NCI-H69 (cell line): ENCODE measurements around the gene CRABP2.

Source experiments
- DNase-seq: peaks from one replicate; lab custom pipeline; 2025; lab: John Stamatoyannopoulos, UW

Gene CRABP2

DNA sequence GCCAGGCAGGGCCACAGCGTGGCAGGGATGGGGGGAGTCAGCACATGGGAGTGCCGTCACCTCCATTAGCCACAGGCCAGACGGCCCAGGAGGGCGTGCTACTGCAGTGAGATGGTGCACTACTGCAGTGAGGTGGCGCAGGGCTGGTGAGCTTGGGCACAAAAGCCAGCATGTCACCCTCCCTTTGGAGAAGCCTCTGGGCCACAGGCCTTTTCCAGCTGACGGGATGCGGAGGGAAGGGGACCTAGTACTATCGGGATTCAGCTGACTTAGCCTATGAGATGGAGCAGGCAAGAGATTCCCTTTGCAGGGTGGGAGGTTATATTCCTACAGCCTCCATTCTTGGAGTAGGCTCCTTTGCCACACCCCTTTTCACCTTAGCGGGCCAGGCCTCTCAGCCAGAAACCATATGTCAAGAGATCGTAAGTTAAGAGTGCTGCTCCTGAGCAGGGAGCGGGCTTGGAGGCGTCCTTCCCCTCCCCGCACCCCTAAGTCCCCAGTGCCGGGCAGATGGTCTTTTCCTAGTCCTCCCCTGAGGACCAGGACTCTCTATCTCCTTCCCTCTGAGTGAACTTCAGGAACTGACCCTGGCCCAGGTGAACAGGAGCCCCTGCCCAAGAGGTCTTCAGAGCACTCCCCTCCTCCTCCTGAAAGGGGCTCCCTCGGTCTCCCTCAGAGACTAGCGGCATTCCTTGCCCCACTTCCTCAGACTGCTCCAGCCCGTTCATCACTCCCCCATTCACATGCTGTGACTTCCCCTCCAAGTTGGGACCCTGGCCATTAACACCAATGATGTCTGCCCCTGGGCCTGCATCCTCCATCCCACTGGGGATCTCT lies 36.4 kb downstream of the CRABP2 start:
- no peak for DNase-seq

DNA sequence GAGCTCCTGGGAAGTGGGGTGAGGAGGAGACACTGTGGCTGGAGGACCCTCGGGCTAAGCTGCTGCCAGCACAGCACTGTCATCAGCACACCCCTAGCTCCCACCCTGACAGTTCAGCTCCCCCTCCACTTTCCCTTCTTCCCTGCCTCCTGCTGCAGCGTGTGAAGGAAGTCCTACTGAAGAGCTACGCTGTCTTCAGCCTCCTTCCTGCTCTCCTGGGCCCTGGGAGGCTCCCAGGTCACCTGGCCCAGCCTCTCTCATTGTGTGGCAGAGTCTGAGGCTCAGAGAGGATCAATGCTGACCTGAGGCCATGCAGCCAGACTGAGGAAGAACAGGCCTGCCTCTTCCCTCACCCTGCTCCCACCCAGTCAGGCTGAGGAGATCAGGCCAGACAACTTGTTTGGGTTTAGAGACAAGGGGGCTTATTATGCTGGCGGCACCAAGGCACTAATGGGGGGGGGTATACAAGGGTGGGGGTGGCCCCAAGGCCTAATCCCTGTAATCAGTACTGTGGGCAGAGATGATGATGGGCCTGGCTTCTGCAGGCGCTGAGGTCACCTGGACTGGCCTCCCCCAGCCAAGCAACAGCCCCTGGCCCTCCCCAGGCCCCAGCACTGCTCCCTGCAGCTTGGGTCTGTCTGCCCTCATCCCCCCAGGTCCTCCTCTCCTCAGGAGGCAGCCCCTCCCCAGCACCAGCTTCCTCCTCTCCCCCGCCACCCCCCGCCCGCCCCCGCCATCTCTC lies 37.2 kb downstream of the CRABP2 start:
- DNase-seq: no peak

DNA sequence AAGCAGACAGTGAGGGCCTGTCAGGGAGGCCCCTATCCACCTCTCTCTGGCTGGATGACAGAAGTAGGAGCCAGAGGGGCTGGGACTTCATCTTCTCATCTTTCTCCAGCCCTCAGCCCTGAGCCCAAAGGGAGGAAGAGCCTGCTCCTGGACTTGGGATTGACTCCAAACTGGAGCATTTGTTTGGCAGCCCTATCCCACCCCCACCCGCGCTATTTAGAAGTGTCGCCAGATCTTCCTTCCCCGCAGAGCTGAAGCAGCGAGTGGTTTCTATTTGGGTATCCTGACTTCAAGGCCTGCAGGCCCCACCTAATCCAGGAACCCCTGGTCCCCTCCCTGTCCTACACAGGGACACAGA lies 37.8 kb downstream of the CRABP2 start:
- DNase-seq: no peak

DNA sequence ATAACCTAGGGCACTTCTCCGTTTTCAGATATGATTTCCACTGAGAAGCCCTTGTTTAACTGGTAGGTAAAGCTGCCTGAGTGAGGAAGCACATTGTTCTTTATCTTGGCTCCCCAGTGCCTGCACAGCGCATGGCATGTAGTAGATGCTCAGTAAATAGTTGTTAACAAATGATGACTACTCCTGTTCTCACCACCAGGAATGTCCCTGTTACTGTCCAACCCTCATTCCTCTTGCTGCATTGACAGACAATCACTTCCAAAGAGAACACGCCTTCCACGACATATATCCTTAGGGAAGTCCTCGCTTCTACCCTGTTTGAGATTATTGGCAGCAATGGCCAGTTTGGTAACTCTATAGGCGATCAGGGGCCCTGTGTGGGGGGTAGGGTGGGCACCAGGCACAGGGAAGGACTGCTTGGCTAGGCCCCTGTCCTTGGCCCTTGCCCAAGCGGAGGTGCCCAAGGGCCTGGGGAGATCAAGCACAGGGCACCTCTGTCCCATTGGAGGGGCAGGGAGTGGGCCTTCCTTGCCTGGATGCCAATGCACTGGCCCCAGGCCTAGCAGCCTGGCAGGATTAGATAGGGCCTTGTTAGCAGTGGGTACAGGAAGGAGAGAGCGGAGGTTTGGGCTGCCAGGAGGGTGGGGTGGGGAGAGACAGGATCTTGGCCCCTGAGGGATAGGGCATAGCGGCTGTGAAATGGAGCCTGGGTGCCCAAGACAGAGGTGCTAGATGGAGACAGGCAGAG lies 38.3 kb downstream of the CRABP2 start:
- no peak for DNase-seq

DNA sequence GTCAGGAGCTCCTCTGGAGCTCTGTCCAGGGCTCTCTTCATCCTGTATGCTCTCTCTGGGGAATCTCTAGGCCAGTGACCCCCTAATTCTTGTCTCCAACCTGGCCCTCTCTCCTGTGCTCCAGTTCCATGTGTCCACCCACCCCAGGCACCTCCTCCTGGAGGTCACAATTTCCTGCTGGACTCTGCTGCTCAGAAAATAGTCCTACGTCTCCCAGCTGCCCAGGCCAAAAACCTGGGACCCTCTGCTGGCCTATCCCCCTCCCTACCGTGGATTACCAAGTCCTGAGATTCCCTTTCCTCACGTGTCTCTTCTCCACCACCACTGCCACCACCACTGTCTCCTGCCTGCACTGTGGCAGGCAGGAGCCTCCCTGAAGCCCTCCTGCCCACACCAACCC lies 39.8 kb downstream of the CRABP2 start:
- DNase-seq: no peak

DNA sequence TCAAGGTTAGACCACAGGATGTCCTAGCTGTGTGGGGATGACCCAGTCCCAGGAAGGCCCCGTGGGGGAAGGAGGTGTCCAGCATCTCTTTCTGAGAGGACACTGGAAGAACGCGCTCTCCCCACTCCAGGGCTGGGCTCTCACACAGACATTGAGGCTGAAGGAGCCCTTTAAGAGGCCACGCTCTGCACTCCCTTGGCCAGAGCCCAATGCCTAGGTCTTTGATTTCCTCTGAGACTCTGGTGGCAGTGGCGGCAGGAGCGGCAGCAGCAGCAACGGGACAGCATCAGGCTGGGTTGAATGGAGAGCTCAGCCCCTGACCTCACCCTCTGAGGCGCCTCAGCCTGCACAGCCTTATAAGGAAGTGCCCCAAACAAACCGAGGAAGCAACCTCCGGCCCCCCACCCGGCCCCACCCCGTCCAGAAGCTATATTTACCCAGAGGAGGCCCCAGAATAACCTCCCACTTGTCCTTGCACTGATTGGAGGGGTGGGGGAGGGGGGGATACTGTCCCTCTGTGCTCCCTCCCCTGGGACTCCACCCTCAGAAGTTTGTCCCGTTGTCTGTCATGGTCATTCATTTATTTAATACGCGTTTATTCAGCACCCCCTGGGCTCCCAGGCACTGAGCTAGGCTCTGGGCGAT lies 40.5 kb downstream of the CRABP2 start:
- no peak for DNase-seq

DNA sequence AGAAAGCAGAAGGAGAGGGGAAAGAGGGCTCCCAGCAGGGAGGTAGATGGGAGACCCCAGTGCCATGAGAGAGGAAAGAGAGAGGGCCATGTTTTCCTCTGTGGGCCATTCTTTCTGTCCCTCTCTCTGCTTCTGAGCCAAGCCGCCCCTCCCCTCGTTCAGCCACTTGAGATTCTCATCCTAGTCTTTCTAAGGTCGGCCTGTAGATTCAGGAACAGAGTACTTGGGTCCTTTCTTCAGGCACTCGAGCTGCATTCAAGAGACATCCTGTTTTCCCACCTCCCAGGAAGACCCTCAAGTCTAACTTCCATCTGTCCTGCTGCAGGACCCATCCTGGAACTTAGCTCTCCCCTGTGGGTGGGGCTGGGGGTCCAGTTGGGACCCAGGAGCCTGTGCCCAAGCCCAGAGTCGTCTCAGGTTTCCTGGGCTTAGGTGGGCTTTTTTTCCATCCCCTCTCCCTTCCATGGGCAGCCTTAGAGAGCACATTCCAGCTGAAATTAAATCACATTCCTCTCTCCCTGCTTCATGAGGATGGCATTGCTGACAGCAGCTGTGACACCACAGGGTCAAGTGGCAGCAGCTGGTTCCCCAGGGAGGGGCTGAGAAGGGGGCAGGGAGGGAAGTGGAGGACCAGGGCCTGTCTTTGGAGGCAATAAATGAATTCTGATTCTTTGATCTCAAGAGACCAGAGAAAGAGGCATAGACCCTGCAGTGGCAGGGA lies 41.2 kb downstream of the CRABP2 start:
- DNase-seq: peak; percentile 13

DNA sequence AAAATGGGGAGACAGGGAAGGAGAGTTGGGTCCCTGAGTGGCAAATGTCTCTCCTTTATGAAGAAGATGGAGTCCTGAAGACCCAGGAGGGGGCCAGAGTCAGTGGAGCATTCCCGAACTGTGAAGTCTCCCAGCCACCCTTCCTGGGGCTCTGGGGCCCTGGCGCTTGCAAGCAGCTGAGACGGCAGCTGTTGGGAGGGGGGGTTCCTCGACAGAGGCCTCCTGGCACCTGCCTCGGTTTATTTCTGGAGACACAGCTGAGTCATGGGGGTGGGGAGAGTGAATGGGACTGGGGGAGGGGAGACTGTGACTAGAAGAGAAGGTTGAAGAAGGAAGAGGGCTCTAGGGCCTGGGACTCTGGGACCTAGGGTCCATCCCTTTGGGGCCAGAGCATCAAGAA lies 42.2 kb downstream of the CRABP2 start:
- peak; percentile 27 for DNase-seq

DNA sequence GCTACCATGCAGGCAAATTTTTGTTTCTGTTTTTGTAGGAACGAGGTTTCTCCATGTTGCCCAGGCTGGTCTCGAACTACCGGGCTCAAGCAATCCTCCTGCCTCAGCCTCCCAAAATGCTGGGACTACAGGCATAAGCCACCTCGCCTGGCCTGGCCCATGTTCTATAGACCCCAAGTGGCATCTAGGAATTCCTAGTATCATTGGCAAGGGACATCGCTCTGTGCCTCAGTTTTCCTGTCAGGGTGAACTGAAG lies 42.7 kb downstream of the CRABP2 start:
- no peak for DNase-seq

DNA sequence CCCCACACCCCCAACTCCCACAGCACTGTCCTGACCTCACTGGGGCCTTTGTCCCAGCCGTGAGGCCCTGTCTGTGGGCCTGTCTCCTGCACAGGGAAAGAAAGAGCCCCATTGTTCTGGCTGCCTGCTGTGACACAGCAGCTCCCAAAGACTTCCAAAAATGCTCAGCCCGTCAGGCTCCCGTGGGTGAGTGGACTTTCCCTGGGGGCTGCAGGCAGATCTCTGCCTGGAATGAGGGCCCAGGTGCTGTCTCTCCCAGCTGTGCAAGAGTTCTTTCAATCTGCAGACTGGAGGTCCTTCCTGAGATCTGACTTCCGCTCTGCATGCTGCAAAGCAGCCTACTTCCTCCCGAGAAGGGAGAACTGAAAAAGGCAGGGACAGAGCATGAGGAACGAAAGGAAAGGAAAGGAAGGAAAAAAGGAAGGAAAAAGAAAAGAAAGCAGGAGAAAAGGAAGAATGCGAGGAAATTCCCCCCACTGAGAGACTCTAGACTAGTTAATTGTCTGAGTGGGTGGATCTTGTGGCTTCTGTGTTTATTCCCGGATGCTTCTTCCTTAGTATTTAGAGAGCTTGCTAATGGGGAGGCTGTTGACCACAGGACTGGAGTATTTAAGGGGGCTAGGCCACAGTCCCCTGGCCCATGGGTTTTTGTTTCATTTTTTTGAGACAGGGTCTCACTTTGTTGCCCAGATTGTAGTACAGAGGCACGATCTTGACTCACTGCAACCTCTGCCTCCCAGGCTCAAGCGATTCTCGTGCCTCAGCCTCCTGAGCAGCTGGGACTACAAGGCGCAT lies 43.2 kb downstream of the CRABP2 start:
- peak; percentile 32 for DNase-seq

DNA sequence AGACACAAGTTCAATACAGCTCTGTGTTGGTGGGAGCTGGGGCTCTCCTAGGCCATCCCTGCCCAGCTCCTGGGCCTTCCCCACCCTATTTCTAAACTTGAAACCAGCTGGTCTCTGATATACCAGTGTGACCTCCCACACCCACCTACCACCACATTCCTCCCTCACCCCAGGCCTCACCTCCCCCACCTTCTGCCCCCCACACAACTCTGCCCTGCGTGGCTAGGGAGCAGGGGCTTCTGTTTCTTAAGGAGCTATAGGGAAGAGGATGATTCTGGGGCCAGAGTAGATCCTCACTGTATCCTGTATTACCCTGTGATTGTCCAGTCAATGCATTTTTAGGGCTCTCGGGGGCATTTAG lies 44.7 kb downstream of the CRABP2 start:
- DNase-seq: no peak

DNA sequence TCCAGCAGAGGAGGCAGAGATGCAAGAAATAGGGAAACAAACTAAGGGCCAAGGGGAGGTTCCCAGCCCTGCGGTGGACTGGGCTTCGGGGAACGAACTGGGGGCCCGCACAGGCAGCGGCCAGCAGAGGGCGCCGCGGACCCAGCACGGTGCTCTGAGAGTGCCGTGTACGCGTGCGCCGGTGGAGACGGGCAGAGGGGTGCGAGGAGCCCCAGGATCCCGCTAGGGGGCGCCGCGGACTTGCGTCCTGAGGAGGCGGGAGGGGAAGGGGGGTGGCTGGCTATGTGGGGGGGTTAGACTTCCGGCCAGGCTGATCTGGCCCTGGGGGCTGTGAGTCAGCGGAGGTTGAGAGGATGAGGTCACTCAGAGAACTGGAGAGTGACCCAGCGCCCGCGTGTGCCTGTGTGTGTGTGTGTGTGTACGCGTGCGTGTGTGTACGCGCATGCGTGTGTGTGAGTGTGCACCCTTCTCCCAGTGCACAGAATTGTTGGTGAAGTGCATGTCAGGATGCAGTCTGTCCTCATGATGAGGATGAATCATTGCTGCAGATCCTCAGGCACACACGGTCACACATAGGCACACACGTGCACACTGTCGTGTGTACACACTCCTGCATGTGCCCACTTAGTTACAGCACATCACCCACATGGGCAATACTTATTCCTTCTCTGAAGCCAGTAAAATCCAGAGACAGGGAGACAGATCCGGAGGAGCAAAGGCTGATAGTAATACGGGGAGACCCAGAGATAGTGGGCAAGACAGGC lies 45.2 kb downstream of the CRABP2 start:
- peak; percentile 98 for DNase-seq

DNA sequence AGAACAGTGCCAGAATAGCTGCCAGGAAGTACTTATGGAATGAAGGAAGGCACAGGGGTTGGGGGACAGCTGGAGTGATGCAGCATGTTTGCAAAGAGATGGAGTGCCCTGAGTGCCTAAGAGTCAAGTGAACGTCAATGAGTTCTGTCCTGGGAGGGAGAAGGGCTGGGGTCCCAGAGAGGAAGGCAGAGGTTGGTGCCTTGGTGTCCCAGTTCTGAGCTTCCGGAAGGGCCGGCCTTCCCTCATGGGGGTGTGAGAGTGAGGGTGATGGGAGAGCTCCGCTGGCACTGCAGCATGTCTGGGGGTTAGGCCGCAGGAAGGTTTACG lies 45.8 kb downstream of the CRABP2 start:
- no peak for DNase-seq

DNA sequence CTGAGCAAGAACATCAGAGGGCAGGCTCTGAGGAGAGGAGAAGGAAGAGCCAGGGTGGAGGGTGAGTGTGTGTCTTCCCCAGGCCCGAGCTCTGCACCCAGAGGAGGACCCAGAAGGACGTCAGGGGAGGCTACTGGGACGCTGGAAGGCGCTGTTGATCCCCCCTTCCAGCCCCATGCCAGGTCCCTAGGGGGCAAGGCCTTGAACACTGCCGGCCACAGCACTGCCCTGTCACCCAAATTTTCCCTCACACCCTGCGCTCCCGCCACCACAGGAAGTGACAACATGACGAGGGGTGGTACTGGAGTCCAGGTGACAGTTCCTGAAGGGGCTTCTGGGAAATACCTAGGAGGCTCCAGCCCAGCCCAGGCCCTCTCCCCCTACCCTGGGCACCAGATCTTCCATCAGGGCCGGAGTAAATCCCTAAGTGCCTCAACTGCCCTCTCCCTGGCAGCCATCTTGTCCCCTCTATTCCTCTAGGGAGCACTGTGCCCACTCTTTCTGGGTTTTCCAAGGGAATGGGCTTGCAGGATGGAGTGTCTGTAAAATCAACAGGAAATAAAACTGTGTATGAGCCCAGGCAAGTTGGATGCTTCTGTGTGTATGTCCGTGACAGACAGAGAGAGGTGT lies 46.3 kb downstream of the CRABP2 start:
- no peak for DNase-seq

DNA sequence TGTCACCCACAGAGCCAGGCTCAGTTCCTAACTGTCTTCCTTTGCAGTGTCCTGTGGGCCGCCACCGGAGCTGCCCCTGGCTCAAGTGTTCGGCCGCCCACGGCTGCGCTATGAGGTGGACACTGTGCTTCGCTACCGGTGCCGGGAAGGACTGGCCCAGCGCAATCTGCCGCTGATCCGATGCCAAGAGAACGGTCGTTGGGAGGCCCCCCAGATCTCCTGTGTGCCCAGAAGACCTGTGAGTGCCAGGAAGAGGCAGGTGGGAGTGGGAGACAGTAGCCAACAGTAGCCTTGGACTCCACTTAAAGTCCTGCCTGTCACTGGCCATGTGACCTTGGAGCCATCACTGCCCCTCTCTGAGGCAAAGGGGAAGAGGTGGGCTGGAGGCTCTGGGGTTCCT lies 46.9 kb downstream of the CRABP2 start:
- DNase-seq: no peak

DNA sequence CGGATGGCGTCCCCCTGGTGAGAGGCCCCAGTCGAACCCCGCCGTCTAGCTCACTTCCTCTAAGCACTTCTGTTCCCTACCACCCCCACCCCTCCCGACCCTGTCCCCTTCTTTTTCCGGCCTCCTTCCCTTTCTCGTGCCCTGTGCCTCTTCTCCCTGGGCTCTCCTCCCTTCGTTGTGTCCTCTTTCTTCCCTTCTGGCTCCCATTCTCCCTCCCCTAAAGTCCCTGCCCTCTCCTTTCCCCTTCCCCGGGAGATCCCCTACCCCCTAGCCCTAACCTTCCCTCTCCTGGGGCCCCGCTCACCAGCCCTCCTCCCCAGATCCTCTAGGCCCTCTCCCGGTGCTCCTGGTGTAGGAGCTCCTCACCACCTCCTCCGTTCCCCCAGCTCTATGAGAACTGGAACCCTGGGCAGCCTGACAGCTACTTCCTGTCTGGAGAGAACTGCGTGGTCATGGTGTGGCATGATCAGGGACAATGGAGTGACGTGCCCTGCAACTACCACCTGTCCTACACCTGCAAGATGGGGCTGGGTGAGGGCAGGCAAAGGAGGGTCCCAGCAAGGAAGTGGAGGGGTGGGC lies 47.6 kb downstream of the CRABP2 start:
- DNase-seq: peak; percentile 36

DNA sequence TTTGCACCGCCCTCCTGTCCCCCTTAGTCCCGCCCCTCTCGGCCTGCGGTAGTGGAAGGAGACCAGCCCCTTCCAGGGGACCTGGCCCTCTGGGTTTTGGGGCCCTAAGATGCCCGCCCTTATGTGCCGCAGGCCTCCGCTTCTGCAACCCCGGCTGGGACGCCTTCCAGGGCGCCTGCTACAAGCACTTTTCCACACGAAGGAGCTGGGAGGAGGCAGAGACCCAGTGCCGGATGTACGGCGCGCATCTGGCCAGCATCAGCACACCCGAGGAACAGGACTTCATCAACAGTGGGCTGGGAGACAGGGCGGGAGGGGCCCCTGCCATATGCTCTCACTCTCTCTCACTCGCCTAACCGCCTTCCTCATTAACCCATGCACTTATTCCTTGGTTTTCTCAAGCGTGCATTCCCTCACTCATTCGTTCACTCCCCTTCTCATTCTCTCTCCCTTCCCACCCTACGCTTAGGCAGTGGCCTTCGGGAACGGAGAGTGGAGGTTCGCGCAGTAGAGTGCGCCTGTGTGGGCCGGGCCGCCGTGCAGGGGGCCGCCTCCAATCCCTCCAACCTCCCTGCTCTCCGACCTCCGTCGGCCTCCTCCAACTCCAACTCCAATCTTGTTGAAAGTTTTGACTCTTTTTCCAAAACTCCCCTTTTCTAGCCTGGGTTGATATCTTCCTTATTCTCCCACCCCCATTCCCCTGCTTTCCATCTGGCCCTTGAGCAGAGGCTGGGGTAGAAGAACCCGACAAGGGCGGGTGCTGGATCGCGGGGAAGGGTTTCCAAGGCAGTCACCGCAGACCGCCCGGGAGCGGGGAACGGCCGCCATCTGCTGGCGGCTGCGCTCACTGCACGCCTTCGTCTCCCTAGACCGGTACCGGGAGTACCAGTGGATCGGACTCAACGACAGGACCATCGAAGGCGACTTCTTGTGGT lies 48.3 kb downstream of the CRABP2 start:
- peak; percentile 77 for DNase-seq

DNA sequence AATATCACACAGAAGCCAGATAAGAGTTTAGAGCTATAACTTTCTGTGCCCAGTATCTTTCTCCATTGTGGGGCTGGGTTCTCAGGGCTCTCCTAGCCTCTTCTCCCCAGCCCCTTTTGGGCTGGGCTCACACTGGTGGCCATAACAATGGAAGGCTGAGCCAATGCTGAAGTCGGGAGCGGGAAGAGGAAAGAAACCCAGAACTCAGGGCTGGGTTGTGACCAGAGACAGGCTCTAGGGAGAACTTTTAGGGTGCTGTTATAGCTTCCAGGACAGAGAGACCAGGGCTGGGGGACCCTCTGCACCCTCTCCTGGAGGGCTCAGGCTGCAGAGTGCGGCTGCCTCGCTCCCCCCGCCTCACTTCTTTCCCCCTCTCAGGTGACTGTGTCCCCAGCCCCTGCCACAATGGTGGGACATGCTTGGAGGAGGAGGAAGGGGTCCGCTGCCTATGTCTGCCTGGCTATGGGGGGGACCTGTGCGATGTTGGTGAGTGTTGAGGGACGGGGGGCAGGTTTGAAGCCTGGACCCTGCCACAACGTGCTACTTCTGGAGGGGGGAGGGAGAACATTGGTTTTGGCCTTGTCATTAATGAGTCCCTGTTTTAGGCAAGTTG lies 49.4 kb downstream of the CRABP2 start:
- no peak for DNase-seq
